GM19099 (cell line): ENCODE measurements around the gene NBAS.

ENCODE experiments used
- POLR2A ChIP-seq: IDR thresholded peaks from 3 replicates; pipeline ENCODE4 v1.6.1; 2011; ENCODE audit warnings: low read depth; ENCODE audit not compliant: insufficient read length; ENCODE audit errors: extremely low read depth

The NBAS gene

DNA sequence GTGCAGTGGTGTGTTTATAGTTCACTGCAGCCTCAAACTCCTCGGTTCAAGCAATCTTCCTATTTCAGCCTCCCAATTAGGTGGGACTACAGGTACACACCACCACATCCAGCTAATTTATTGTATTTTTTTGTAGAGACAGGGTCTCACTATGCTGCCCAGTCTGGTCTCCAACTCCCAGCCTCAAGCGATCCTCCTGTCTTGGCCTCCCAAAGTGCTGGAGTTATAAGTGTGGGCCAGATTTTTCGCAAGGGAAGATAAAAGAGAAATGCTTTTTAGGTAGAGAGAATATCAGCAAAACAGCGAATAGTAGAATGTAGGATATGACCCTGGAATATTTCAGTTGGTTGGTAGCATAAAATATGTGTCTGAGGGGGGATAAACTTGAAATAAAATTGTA lies 34.8 kb upstream of the NBAS start:
- TF ChIP-seq POLR2A: no peak

DNA sequence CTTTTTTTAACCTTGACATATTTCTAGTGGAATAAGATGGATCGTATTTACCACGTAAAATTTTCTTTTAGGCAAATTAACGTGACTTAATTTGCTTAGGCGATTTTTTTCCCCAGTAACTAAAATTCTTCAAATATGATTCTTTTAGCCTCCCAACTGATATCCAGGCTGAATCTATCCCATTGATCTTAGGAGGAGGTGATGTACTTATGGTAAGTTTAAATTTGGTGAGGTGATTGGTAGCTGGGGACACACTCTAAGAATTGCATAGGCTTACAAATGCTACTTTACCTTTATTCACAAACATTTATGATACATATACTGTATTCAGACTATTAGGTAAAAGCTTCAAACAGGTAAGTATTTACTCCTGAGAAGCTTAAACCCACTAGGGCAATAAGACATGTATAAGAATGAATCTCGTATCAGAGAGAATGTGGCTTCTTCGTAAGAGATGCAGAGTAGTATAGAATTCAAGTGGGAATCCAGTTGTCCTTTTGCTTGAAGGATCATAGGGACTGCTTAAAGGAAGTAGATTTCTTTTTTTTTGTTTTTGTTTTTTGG lies 34.3 kb upstream of the NBAS start:
- no peak for TF ChIP-seq POLR2A

- TF ChIP-seq POLR2A: no peak
Measured at GRCh38 chr2:15594291-15595256, 33.4 kb upstream of the NBAS start.

DNA sequence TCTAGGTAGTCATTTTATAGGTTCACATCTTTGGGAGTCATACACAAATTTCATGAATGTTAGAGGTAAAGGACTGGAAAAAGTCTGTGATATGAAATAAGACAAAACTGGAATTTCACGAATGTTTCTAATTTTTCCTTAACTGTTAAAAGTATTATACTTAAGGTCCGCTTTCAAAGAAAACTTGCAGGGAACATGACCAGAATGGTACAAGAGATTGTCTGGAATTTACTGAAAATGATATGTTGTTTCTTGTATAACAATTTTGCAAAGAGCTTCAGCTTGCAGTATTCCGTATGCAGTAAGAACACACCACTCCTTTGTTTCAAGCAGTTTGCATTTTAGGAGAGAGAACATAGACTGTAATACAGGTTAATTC lies 32.2 kb upstream of the NBAS start:
- no peak for TF ChIP-seq POLR2A

- TF ChIP-seq POLR2A: peak; percentile 94
Measured at GRCh38 chr2:15591692-15592463, 30.7 kb upstream of the NBAS start, which contains the start of gene DDX1. Gene DDX1, plus strand, starts transcription at chr2:15591868. Its CDS starts 66 bp downstream, at chr2:15591934.

- TF ChIP-seq POLR2A: no peak
Measured at GRCh38 chr2:15591373-15591691, 30.2 kb upstream of the NBAS start.

- no peak for TF ChIP-seq POLR2A
Measured at GRCh38 chr2:15588329-15588919, 27.3 kb upstream of the NBAS start.

GRCh38 chr2:15584767-15585469 lies 23.8 kb upstream of the NBAS start:
- TF ChIP-seq POLR2A: no peak

GRCh38 chr2:15584316-15584715 lies 23.2 kb upstream of the NBAS start:
- no peak for TF ChIP-seq POLR2A

GRCh38 chr2:15583826-15584225 lies 22.7 kb upstream of the NBAS start:
- TF ChIP-seq POLR2A: no peak

DNA sequence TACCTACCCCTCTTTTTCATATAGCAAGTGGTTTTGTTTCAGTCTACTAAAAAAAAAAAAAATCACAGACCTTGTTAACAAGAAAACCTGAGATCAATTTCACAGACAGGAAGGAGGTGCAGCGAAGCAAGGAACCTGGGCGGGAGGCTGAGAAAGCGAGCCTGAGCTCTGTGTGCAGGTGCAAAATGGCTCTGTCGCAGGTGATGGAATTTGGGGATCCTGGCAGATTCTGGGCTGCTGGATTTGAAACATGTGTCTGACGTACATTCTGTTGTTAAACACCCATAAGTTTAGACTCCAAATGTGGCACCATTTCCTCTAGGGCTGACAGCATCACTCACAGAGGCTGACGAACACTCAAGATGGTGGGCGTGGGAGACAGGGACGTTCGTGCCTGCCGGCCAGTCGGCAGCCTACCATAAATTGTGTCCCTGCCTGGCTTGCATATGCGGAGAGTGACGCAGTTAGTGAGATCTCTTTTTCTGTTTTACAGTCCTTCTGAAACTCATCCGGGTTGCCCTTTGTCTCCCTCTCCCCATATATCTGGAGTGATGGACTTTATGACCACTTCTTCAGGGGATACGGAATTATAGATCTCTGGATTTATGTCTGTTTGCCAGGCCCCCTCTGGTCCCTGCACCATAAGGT lies 21.7 kb upstream of the NBAS start:
- TF ChIP-seq POLR2A: no peak

DNA sequence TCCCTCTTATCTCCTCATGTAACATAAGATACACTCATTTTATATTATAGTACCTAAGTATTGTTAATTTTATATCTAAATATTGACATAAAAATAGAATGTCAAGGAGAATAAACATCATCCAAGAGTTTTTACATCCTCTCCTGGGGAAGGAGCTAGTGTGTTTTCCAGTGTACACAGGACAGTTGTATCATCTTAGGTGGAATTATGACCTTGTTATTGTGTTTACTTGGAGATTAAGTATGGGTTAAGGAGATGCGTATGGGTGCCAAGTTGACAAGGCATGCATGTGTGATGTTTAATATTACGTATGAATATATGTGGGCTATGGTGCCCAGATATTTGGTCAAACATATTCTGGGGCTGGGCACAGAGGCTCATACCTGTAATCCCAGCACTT lies 19.3 kb upstream of the NBAS start:
- no peak for TF ChIP-seq POLR2A

- no peak for TF ChIP-seq POLR2A
Measured at GRCh38 chr2:15579641-15580040, 18.5 kb upstream of the NBAS start.

- no peak for TF ChIP-seq POLR2A
Measured at GRCh38 chr2:15577071-15577735, 16.1 kb upstream of the NBAS start.

GRCh38 chr2:15571729-15572128 lies 10.6 kb upstream of the NBAS start:
- TF ChIP-seq POLR2A: no peak
